ENCODE data around the gene PDE1C.

The PDE1C gene

DNA sequence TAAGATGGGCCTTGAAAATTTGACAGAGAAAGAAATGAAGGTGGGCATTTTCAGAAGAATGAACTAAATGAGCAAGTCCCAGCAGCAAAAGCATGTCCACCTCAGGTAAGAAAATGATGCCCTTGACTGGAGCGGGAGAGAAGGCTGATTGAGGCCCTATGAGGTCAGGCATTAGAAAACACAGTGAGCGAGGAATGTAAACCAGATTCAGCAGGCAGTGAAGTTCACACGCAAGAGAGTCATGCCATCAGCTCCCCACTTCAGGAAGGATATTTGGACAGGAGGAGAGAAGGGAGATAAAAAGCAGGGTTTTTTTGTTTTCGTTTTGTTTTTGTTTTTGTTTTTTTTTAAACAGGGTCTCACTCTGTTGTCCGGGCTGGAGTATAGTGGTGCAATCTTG is 216.8 kb downstream of the PDE1C start:
- no peaks in the 10 kb centered on the region for H3K4me1 ChIP-seq
- no peaks in the 10 kb centered on the region for H3K9me3 ChIP-seq (ENCODE audit: control insufficient read depth, low read length)
- TF ChIP-seq, protein P1, sequence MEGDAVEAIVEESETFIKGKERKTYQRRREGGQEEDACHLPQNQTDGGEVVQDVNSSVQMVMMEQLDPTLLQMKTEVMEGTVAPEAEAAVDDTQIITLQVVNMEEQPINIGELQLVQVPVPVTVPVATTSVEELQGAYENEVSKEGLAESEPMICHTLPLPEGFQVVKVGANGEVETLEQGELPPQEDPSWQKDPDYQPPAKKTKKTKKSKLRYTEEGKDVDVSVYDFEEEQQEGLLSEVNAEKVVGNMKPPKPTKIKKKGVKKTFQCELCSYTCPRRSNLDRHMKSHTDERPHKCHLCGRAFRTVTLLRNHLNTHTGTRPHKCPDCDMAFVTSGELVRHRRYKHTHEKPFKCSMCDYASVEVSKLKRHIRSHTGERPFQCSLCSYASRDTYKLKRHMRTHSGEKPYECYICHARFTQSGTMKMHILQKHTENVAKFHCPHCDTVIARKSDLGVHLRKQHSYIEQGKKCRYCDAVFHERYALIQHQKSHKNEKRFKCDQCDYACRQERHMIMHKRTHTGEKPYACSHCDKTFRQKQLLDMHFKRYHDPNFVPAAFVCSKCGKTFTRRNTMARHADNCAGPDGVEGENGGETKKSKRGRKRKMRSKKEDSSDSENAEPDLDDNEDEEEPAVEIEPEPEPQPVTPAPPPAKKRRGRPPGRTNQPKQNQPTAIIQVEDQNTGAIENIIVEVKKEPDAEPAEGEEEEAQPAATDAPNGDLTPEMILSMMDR (IDR thresholded peaks at IDR 0.05): no peak
- H3K27ac ChIP-seq: no peak overlapping the region
- no peaks in the 10 kb centered on the region for H3K79me2 ChIP-seq
- H3K4me2 ChIP-seq (ENCODE audit: low read length): no peak overlapping the region
- no peaks in the 10 kb centered on the region for H3K36me3 ChIP-seq (ENCODE audit: control insufficient read depth, insufficient read depth, low read length)
- no peaks in the 10 kb centered on the region for H3K27me3 ChIP-seq (ENCODE audit: control insufficient read depth, insufficient read depth, low read length)
- no peak overlapping the region for H3K9ac ChIP-seq
- no peak overlapping the region for H2AFZ ChIP-seq
- H3K4me3 ChIP-seq (ENCODE audit: low read depth, low read length): no peak overlapping the region

DNA sequence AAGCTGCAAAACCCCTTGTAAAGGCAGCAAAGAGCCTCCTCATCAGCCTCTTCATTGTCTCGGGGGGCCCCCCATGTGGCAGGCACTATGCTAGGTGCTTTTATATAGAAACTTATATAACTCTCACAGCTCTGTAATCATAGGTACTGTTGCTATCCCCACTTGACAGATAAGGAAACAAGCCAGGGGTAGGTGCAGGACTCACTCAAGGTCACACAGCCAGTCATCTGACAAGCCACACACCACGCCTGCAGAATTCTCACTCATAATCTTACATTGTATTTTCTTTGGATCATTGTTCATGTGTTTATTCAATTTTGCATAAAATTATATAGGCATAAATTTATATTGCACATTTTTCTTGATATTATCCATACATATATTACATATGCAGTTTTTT is 217.7 kb downstream of the PDE1C start:
- Histone ChIP-seq H3K9me3 (ENCODE audit: control insufficient read depth, low read length) (no peaks in the 10 kb centered on the region), H3K4me3 (ENCODE audit: low read depth, low read length) (no peak overlapping the region), H2AFZ (no peak overlapping the region), H3K4me1 (no peaks in the 10 kb centered on the region), H3K27ac (no peak overlapping the region), H3K36me3 (ENCODE audit: control insufficient read depth, insufficient read depth, low read length) (no peaks in the 10 kb centered on the region), H3K4me2 (ENCODE audit: low read length) (no peak overlapping the region), H3K9ac (no peak overlapping the region), H3K79me2 (no peaks in the 10 kb centered on the region), H3K27me3 (ENCODE audit: control insufficient read depth, insufficient read depth, low read length) (no peaks in the 10 kb centered on the region)
- TF ChIP-seq, protein P1 (IDR thresholded peaks at IDR 0.05): no peak

DNA sequence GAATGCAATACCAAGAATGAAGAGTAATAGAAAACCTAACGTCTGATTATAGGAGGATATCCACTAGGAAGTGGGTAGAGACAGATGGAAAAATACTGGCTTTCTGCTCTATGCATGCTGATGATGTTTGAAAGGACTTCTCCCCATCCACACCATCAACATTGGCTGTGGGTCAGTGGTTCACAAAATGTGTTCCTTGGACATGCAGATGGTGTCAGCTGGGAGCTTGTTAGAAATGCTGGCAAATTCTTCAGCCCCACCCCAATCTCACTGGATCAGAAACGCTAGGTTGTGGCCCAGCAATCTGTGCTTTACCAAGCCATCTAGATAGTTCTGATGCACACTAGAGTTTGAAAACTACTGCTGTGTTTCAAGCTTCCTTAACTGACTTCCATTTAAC is 219.1 kb downstream of the PDE1C start:
- no peaks in the 10 kb centered on the region for H3K27me3 ChIP-seq (ENCODE audit: control insufficient read depth, insufficient read depth, low read length)
- no peaks in the 10 kb centered on the region for H3K9me3 ChIP-seq (ENCODE audit: control insufficient read depth, low read length)
- no peak overlapping the region for H3K9ac ChIP-seq
- H3K4me3 ChIP-seq (ENCODE audit: low read depth, low read length): no peak overlapping the region
- TF ChIP-seq, protein P1 (IDR thresholded peaks at IDR 0.05): no peak
- no peak overlapping the region for H3K4me2 ChIP-seq (ENCODE audit: low read length)
- H3K27ac ChIP-seq: no peak overlapping the region
- no peak overlapping the region for H2AFZ ChIP-seq
- no peaks in the 10 kb centered on the region for H3K79me2 ChIP-seq
- no peaks in the 10 kb centered on the region for H3K4me1 ChIP-seq
- H3K36me3 ChIP-seq (ENCODE audit: control insufficient read depth, insufficient read depth, low read length): no peaks in the 10 kb centered on the region

DNA sequence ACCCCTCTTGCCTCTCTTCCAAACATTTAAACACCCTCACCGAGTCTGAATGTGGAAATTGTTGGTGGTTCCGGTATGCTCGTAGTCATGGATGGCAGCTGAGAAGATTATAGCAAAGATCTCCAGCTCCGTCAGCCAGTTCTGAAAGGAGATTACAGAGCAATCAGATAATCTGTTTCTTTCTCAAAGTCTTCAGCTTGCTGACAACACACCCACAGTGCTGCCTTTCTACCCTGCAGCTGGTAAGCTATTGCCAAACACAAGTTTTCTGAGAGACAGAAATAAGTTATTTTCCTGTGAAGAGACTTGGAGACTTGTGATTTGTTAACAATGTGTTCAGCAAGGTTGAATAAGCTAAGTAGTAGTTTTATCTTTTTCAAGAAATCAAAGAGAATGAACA is 219.6 kb downstream of the PDE1C start:
- TF ChIP-seq, protein P1 (IDR thresholded peaks at IDR 0.05): no peak
- no peaks in the 10 kb centered on the region for H3K79me2 ChIP-seq
- H3K36me3 ChIP-seq (ENCODE audit: control insufficient read depth, insufficient read depth, low read length): no peaks in the 10 kb centered on the region
- no peaks in the 10 kb centered on the region for H3K9me3 ChIP-seq (ENCODE audit: control insufficient read depth, low read length)
- peak overlapping the region; percentile 26 for H2AFZ ChIP-seq
- no peaks in the 10 kb centered on the region for H3K4me1 ChIP-seq
- no peaks in the 10 kb centered on the region for H3K27me3 ChIP-seq (ENCODE audit: control insufficient read depth, insufficient read depth, low read length)
- peak overlapping the region; percentile 29 for H3K27ac ChIP-seq
- H3K4me3 ChIP-seq (ENCODE audit: low read depth, low read length): no peak overlapping the region
- no peak overlapping the region for H3K9ac ChIP-seq
- H3K4me2 ChIP-seq (ENCODE audit: low read length): peak overlapping the region; percentile 11

GRCh38 chr7:31850066-31850465 is 220.1 kb downstream of the PDE1C start:
- TF ChIP-seq, protein P1 (IDR thresholded peaks at IDR 0.05): no peak
- Histone ChIP-seq H3K4me3 (ENCODE audit: low read depth, low read length) (no peak overlapping the region), H3K27me3 (ENCODE audit: control insufficient read depth, insufficient read depth, low read length) (no peaks in the 10 kb centered on the region), H3K9ac (no peak overlapping the region), H2AFZ (peak overlapping the region; percentile 26), H3K4me2 (ENCODE audit: low read length) (no peak overlapping the region), H3K79me2 (no peaks in the 10 kb centered on the region), H3K27ac (no peak overlapping the region), H3K9me3 (ENCODE audit: control insufficient read depth, low read length) (no peaks in the 10 kb centered on the region), H3K4me1 (no peaks in the 10 kb centered on the region), H3K36me3 (ENCODE audit: control insufficient read depth, insufficient read depth, low read length) (no peaks in the 10 kb centered on the region)
